SK-N-SH treated with all-trans-retinoic acid at 6 μM for 48 hours (cell line): ENCODE results near the gene UPB1.

Experiments
- ATAC-seq: fragments of 200-7000 bp; cut with Tn5 transposase; 3 replicates; pipeline ENCODE4 v1.9.1; 2020; ENCODE audit warnings: mild to moderate bottlenecking, moderate library complexity
- ARNTL ChIP-seq: fragments of 450-650 bp; formaldehyde crosslinking; IDR thresholded peaks from 2 replicates; pipeline ENCODE4 v1.5.0; 2020; ENCODE audit warnings: low read depth, mild to moderate bottlenecking, moderate library complexity, borderline replicate concordance
- BACH2 ChIP-seq: fragments of 250-450 bp; sonication (Bioruptor Pico); IDR thresholded peaks from 2 replicates; pipeline ENCODE4 v1.9.0; 2021; ENCODE audit warnings: mild to moderate bottlenecking, borderline replicate concordance
- CREB5 ChIP-seq: fragments of 250-450 bp; sonication (Bioruptor Pico); IDR thresholded peaks from 2 replicates; pipeline ENCODE4 v1.5.1; 2020; ENCODE audit warnings: low read depth, mild to moderate bottlenecking, moderate library complexity
- CSDC2 ChIP-seq: fragments of 250-450 bp; sonication (Bioruptor Pico); IDR thresholded peaks from 2 replicates; pipeline ENCODE4 v1.5.0; 2020; ENCODE audit warnings: mild to moderate bottlenecking, moderate library complexity
- ESRRG ChIP-seq: fragments of 250-450 bp; sonication (Bioruptor Pico); IDR thresholded peaks from 2 replicates; pipeline ENCODE4 v1.6.1; 2021; ENCODE audit warnings: mild to moderate bottlenecking
- GLIS3 ChIP-seq: fragments of 250-450 bp; sonication (Bioruptor Pico); IDR thresholded peaks from 2 replicates; pipeline ENCODE4 v1.5.0; 2020; ENCODE audit warnings: mild to moderate bottlenecking, moderate library complexity
- ISL1 ChIP-seq: fragments of 250-450 bp; sonication (Bioruptor Pico); IDR thresholded peaks from 2 replicates; pipeline ENCODE4 v2.1.2; 2022; ENCODE audit warnings: mild to moderate bottlenecking, moderate library complexity
- OSR1 ChIP-seq: fragments of 250-450 bp; sonication (Bioruptor Pico); IDR thresholded peaks from 2 replicates; pipeline ENCODE4 v1.8.0; 2022; ENCODE audit warnings: moderate library complexity, mild to moderate bottlenecking, inconsistent platforms
- PATZ1 ChIP-seq: fragments of 250-450 bp; sonication (Bioruptor Pico); IDR thresholded peaks from 2 replicates; pipeline ENCODE4 v1.8.0; 2020; ENCODE audit warnings: mild to moderate bottlenecking, moderate library complexity, borderline replicate concordance
- RARB ChIP-seq: fragments of 250-450 bp; sonication (Bioruptor Pico); IDR thresholded peaks from 2 replicates; pipeline ENCODE4 v1.8.0; 2021; ENCODE audit warnings: mild to moderate bottlenecking, moderate library complexity
- SNAI2 ChIP-seq: fragments of 250-450 bp; sonication (Bioruptor Pico); IDR thresholded peaks from 2 replicates; pipeline ENCODE4 v1.5.0; 2020; ENCODE audit warnings: mild to moderate bottlenecking, moderate library complexity
- TOX ChIP-seq: fragments of 250-450 bp; sonication (Bioruptor Pico); IDR thresholded peaks from 2 replicates; pipeline ENCODE4 v1.8.0; 2021; ENCODE audit warnings: mild to moderate bottlenecking, moderate library complexity, borderline replicate concordance
- TSHZ2 ChIP-seq: fragments of 250-450 bp; sonication (Bioruptor Pico); IDR thresholded peaks from 2 replicates; pipeline ENCODE4 v1.5.0; 2020; ENCODE audit warnings: mild to moderate bottlenecking, moderate library complexity
- ZC3H10 ChIP-seq: fragments of 250-450 bp; sonication (Bioruptor Pico); IDR thresholded peaks from 2 replicates; pipeline ENCODE4 v1.5.1; 2021; ENCODE audit warnings: mild to moderate bottlenecking, moderate library complexity
- ZFP3 ChIP-seq: fragments of 250-450 bp; sonication (Bioruptor Pico); IDR thresholded peaks from 2 replicates; pipeline ENCODE4 v1.5.0; 2020; ENCODE audit warnings: mild to moderate bottlenecking, moderate library complexity
- ZFP30 ChIP-seq: fragments of 450-650 bp; formaldehyde crosslinking; IDR thresholded peaks from 2 replicates; pipeline ENCODE4 v1.5.0; 2022; ENCODE audit warnings: mild to moderate bottlenecking, moderate library complexity
- ZNF565 ChIP-seq: fragments of 450-650 bp; formaldehyde crosslinking; conservative IDR thresholded peaks from 2 replicates; pipeline ENCODE4 v1.5.0; 2020; ENCODE audit warnings: low read depth, mild to moderate bottlenecking, moderate library complexity
- ZNF70 ChIP-seq: fragments of 450-650 bp; formaldehyde crosslinking; IDR thresholded peaks from 2 replicates; pipeline ENCODE4 v1.5.0; 2020; ENCODE audit warnings: mild to moderate bottlenecking, moderate library complexity
- ZNF8 ChIP-seq: fragments of 450-650 bp; formaldehyde crosslinking; IDR thresholded peaks from 2 replicates; pipeline ENCODE4 v1.5.0; 2020; ENCODE audit warnings: mild to moderate bottlenecking, moderate library complexity
- TF ChIP-seq, protein P1 (sequence below): fragments of 250-450 bp; sonication (Bioruptor Pico); IDR thresholded peaks from 2 replicates; pipeline ENCODE4 v1.8.0; 2021; ENCODE audit warnings: low read depth, mild to moderate bottlenecking, moderate library complexity, borderline replicate concordance
- TF ChIP-seq, protein P2 (sequence below): fragments of 250-450 bp; sonication (Bioruptor Pico); IDR thresholded peaks from 2 replicates; pipeline ENCODE4 v1.5.1; 2021; ENCODE audit warnings: mild to moderate bottlenecking, moderate library complexity

Gene UPB1

GRCh38 chr22:24564376-24565058 lies 69.4 kb downstream of the UPB1 start:
- no peak for ATAC-seq
- TF ChIP-seq, protein P1, sequence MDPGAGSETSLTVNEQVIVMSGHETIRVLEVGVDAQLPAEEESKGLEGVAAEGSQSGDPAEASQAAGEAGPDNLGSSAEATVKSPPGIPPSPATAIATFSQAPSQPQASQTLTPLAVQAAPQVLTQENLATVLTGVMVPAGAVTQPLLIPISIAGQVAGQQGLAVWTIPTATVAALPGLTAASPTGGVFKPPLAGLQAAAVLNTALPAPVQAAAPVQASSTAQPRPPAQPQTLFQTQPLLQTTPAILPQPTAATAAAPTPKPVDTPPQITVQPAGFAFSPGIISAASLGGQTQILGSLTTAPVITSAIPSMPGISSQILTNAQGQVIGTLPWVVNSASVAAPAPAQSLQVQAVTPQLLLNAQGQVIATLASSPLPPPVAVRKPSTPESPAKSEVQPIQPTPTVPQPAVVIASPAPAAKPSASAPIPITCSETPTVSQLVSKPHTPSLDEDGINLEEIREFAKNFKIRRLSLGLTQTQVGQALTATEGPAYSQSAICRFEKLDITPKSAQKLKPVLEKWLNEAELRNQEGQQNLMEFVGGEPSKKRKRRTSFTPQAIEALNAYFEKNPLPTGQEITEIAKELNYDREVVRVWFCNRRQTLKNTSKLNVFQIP: no peak
- TF ChIP-seq ARNTL (CRISPR knock-in tag) (no peak), ZC3H10 (CRISPR knock-in tag) (no peak), SNAI2 (CRISPR knock-in tag) (no peak), RARB (CRISPR knock-in tag) (no peak), ZFP3 (CRISPR knock-in tag) (no peak), ZFP30 (CRISPR knock-in tag) (no peak), ZNF8 (CRISPR knock-in tag) (no peak), BACH2 (no peak), ESRRG (CRISPR knock-in tag) (no peak), ZNF70 (CRISPR knock-in tag) (no peak), TSHZ2 (no peak), OSR1 (CRISPR knock-in tag) (no peak), PATZ1 (no peak), ISL1 (CRISPR knock-in tag) (no peak)
- TF ChIP-seq, protein P2, sequence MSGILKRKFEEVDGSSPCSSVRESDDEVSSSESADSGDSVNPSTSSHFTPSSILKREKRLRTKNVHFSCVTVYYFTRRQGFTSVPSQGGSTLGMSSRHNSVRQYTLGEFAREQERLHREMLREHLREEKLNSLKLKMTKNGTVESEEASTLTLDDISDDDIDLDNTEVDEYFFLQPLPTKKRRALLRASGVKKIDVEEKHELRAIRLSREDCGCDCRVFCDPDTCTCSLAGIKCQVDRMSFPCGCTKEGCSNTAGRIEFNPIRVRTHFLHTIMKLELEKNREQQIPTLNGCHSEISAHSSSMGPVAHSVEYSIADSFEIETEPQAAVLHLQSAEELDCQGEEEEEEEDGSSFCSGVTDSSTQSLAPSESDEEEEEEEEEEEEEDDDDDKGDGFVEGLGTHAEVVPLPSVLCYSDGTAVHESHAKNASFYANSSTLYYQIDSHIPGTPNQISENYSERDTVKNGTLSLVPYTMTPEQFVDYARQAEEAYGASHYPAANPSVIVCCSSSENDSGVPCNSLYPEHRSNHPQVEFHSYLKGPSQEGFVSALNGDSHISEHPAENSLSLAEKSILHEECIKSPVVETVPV (CRISPR knock-in tag): no peak

DNA sequence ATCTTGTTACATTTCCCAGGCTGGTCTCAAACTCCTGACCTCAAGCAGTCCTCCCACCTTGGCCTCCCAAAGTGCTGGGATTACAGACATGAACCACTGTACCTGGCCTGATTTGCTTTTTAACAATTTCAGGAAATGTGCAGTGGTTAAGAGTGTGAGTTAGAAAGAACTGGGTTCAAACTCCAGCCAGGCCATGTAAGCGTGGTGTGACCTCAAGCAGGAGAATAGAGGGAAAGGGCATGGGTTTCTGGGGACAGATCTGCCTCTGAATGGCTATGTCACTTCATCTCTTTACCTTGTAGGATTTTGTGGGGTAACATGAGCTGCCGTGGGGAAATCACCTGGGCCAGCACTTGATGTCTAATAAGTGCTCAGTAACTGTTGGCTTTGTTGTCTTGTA lies 69.9 kb downstream of the UPB1 start:
- ATAC-seq: no peak
- TF ChIP-seq ARNTL (CRISPR knock-in tag) (no peak), CSDC2 (CRISPR knock-in tag) (no peak), GLIS3 (no peak), ZNF565 (CRISPR knock-in tag) (no peak), TOX (CRISPR knock-in tag) (no peak), ISL1 (CRISPR knock-in tag) (no peak), CREB5 (CRISPR knock-in tag) (no peak), PATZ1 (no peak)
- TF ChIP-seq, protein P2 (CRISPR knock-in tag): no peak
- TF ChIP-seq, protein P1: no peak
